ENCODE measurements around the gene EHD4. TPM values are rescaled to one million over a fixed set of nuclear protein-coding genes. Genes with fewer than 3 reads are reported as not detected.

The EHD4 gene
- polyA plus RNA-seq, 1 of the 3 experiments (the other 2 are of a cell fraction), result 17.5 TPM

DNA sequence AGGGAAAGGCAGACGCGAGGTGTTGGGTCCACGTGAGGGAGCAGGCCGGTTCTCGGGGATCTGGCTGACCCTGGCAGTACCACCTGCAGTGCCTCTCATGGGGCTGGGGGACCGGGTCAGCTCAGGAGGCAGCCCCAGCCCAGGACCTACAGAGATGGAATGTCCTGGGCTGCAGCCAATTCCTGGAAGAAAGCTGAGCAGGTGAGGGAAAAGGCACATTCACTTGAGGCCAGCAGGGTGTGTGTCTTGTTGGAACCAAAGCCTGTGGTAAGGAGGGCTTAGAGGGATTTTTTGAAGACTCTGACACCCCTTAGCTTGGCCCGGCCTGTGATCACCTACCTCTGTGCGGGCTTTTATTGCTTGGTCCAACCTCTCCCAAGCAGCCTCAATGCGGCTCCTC is 117.9 kb downstream of the EHD4 start:
- WGBS (ENCODE audit: low lambda C conversion rate), result 82% methylated on average over 8 of the region's 9 CpGs
- H3K9ac ChIP-seq, result no peak overlapping the region
- no peaks in the 10 kb centered on the region for H3K9me3 ChIP-seq
- no peaks in the 10 kb centered on the region for H3K27me3 ChIP-seq (ENCODE audit: insufficient read depth)
- DNase-seq, result no peak
- H3K4me1 ChIP-seq (ENCODE audit: control insufficient read depth in 1 of 2, insufficient read depth in 2 of 2, low read depth in 1 of 2, low read length in 1 of 2), result peaks cover 0 to 13% of the 10 kb centered on the region in 2 experiments; a peak in 1 of 4 replicates
- H3K9me2 ChIP-seq, result no peaks in the 10 kb centered on the region
- H3F3A ChIP-seq (replicated peaks; ENCODE audit: insufficient read depth), result no peaks in the 10 kb centered on the region
- ChIA-PET CTCF (interaction anchor here (2.2 kb wide), 1 partner anchor 50 kb away, joined by 10 read pairs; no protein-coding TSS in a partner anchor), POLR2A (no interaction called here)
- H3K27ac ChIP-seq (ENCODE audit: low read depth in 2 of 2, low read length in 1 of 2), result no peak overlapping the region
- H3K4me2 ChIP-seq, result no peak overlapping the region
- TF ChIP-seq NFIC (IDR thresholded peaks at IDR 0.05; ENCODE audit: borderline replicate concordance), result no peak
- TF ChIP-seq, protein P1, sequence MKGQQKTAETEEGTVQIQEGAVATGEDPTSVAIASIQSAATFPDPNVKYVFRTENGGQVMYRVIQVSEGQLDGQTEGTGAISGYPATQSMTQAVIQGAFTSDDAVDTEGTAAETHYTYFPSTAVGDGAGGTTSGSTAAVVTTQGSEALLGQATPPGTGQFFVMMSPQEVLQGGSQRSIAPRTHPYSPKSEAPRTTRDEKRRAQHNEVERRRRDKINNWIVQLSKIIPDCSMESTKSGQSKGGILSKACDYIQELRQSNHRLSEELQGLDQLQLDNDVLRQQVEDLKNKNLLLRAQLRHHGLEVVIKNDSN (IDR thresholded peaks at IDR 0.05; ENCODE audit: borderline replicate concordance, low read depth), result no peak
- no peak for TF ChIP-seq MEF2A (IDR thresholded peaks at IDR 0.05; ENCODE audit: borderline replicate concordance, low read depth)
- no peak for TF ChIP-seq ELF1 (IDR thresholded peaks at IDR 0.05)
- no peak for TF ChIP-seq SIN3A (IDR thresholded peaks at IDR 0.05; ENCODE audit: borderline replicate concordance, low read depth, low read length)
- TF ChIP-seq, protein P2, sequence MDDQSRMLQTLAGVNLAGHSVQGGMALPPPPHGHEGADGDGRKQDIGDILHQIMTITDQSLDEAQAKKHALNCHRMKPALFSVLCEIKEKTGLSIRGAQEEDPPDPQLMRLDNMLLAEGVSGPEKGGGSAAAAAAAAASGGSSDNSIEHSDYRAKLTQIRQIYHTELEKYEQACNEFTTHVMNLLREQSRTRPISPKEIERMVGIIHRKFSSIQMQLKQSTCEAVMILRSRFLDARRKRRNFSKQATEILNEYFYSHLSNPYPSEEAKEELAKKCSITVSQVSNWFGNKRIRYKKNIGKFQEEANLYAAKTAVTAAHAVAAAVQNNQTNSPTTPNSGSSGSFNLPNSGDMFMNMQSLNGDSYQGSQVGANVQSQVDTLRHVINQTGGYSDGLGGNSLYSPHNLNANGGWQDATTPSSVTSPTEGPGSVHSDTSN (IDR thresholded peaks at IDR 0.05), result no peak
- no peak for TF ChIP-seq RAD21 (IDR thresholded peaks at IDR 0.05; ENCODE audit: low read length)
- TF ChIP-seq GATA2 (CRISPR knock-in tag; IDR thresholded peaks at IDR 0.05), result no peak
- no peak for TF ChIP-seq MXI1 (IDR thresholded peaks at IDR 0.05; ENCODE audit: low read depth, low read length)
- TF ChIP-seq JUND (IDR thresholded peaks at IDR 0.05), result no peak
- TF ChIP-seq, protein P3, sequence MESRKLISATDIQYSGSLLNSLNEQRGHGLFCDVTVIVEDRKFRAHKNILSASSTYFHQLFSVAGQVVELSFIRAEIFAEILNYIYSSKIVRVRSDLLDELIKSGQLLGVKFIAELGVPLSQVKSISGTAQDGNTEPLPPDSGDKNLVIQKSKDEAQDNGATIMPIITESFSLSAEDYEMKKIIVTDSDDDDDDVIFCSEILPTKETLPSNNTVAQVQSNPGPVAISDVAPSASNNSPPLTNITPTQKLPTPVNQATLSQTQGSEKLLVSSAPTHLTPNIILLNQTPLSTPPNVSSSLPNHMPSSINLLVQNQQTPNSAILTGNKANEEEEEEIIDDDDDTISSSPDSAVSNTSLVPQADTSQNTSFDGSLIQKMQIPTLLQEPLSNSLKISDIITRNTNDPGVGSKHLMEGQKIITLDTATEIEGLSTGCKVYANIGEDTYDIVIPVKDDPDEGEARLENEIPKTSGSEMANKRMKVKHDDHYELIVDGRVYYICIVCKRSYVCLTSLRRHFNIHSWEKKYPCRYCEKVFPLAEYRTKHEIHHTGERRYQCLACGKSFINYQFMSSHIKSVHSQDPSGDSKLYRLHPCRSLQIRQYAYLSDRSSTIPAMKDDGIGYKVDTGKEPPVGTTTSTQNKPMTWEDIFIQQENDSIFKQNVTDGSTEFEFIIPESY (IDR thresholded peaks at IDR 0.05; ENCODE audit: borderline replicate concordance, low read depth), result no peak
- TF ChIP-seq FOSL2 (IDR thresholded peaks at IDR 0.05; ENCODE audit: borderline replicate concordance, low read depth), result no peak
- H2AFZ ChIP-seq (ENCODE audit: low read depth), result no peak overlapping the region
- H4K20me1 ChIP-seq (ENCODE audit: insufficient read depth), result no peaks in the 10 kb centered on the region
- no peaks in the 10 kb centered on the region for H3K79me2 ChIP-seq (ENCODE audit: insufficient read depth)
- no peak overlapping the region for H3K4me3 ChIP-seq (ENCODE audit: low read depth in 2 of 2, low read length in 1 of 2)
- H3K36me3 ChIP-seq (replicated peaks in 1 of 2; ENCODE audit: control insufficient read depth in 1 of 2, insufficient read depth in 2 of 2, low read length in 1 of 2), result no peaks in the 10 kb centered on the region

DNA sequence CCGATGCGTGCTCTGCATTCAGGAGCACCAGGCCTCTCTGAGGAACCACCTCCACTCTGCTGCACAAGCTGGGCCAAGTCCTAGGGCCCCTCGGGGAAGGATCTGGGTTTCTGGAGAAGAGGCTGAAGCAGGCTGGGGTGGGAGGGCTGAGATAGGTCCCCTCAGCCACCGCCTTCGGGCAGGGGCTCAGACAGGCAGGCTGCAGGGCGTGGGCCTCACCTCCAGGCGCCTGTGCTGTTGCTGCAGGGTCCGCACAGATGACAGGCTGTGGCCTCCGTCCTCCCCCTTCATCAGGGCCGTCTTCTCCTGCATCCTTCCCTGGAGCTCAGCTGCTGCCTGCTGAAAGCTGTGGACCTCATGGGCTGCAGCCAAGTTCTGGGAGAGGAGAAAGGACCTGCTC is 118.5 kb downstream of the EHD4 start:
- Histone ChIP-seq H3K27me3 (ENCODE audit: insufficient read depth) (no peaks in the 10 kb centered on the region), H3K9me2 (no peaks in the 10 kb centered on the region), H3K79me2 (ENCODE audit: insufficient read depth) (no peaks in the 10 kb centered on the region), H3K4me3 (ENCODE audit: low read depth in 2 of 2, low read length in 1 of 2) (no peak overlapping the region), H3K36me3 (replicated peaks in 1 of 2; ENCODE audit: control insufficient read depth in 1 of 2, insufficient read depth in 2 of 2, low read length in 1 of 2) (no peaks in the 10 kb centered on the region), H3K4me1 (ENCODE audit: control insufficient read depth in 1 of 2, insufficient read depth in 2 of 2, low read depth in 1 of 2, low read length in 1 of 2) (peaks cover 0 to 19% of the 10 kb centered on the region in 2 experiments; a peak in 1 of 4 replicates), H3K4me2 (no peak overlapping the region), H4K20me1 (ENCODE audit: insufficient read depth) (no peaks in the 10 kb centered on the region), H2AFZ (ENCODE audit: low read depth) (no peak overlapping the region), H3K9me3 (no peaks in the 10 kb centered on the region), H3K27ac (ENCODE audit: low read depth in 2 of 2, low read length in 1 of 2) (no peak overlapping the region; a peak in 1 of 4 replicates), H3K9ac (no peak overlapping the region), H3F3A (replicated peaks; ENCODE audit: insufficient read depth) (no peaks in the 10 kb centered on the region)
- WGBS (ENCODE audit: low lambda C conversion rate), result 60% methylated on average over 3 of the region's 10 CpGs
- ChIA-PET CTCF (interaction anchor here (2.2 kb wide), 1 partner anchor 51 kb away, joined by 10 read pairs; no protein-coding TSS in a partner anchor), POLR2A (interaction anchor here (1.4 kb wide), 1 partner anchor 8 kb away, joined by 6 read pairs; no protein-coding TSS in a partner anchor)
- no peak for DNase-seq
- TF ChIP-seq, protein P4, sequence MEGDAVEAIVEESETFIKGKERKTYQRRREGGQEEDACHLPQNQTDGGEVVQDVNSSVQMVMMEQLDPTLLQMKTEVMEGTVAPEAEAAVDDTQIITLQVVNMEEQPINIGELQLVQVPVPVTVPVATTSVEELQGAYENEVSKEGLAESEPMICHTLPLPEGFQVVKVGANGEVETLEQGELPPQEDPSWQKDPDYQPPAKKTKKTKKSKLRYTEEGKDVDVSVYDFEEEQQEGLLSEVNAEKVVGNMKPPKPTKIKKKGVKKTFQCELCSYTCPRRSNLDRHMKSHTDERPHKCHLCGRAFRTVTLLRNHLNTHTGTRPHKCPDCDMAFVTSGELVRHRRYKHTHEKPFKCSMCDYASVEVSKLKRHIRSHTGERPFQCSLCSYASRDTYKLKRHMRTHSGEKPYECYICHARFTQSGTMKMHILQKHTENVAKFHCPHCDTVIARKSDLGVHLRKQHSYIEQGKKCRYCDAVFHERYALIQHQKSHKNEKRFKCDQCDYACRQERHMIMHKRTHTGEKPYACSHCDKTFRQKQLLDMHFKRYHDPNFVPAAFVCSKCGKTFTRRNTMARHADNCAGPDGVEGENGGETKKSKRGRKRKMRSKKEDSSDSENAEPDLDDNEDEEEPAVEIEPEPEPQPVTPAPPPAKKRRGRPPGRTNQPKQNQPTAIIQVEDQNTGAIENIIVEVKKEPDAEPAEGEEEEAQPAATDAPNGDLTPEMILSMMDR (IDR thresholded peaks at IDR 0.05), result no peak
- TF ChIP-seq TEAD4 (IDR thresholded peaks at IDR 0.05; ENCODE audit: borderline replicate concordance, insufficient read depth) (no peak), SIN3A (IDR thresholded peaks at IDR 0.05; ENCODE audit: borderline replicate concordance, low read depth, low read length) (no peak), EP300 (IDR thresholded peaks at IDR 0.05; ENCODE audit: borderline replicate concordance in 1 of 2, low read depth in 1 of 2, low read length in 1 of 2) (no peak), NFIC (IDR thresholded peaks at IDR 0.05; ENCODE audit: borderline replicate concordance) (no peak), FOXJ3 (CRISPR knock-in tag; IDR thresholded peaks at IDR 0.05) (no peak), ELF1 (IDR thresholded peaks at IDR 0.05) (no peak), SMC3 (IDR thresholded peaks at IDR 0.05; ENCODE audit: low read depth, low read length) (no peak), TCF12 (IDR thresholded peaks at IDR 0.05) (no peak)
- TF ChIP-seq, protein P5, sequence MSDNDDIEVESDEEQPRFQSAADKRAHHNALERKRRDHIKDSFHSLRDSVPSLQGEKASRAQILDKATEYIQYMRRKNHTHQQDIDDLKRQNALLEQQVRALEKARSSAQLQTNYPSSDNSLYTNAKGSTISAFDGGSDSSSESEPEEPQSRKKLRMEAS (IDR thresholded peaks at IDR 0.05; ENCODE audit: low read depth), result no peak
- TF ChIP-seq, protein P3 (IDR thresholded peaks at IDR 0.05; ENCODE audit: borderline replicate concordance, low read depth), result no peak
- TF ChIP-seq, protein P1 (IDR thresholded peaks at IDR 0.05; ENCODE audit: borderline replicate concordance, low read depth), result no peak

Measured in SK-N-SH (cell line).